HCT116 (cell line): ENCODE data around the gene MAP2K6.

ENCODE experiments used
- EZH2 ChIP-seq: fragments of 200-600 bp; sonication (generic); IDR thresholded peaks from 2 replicates; pipeline ENCODE4 v1.6.1; 2017; ENCODE audit warnings: antibody characterized with exemption, mixed run types
- JUND ChIP-seq: IDR thresholded peaks from 2 replicates; pipeline ENCODE4 v1.6.1; 2012
- POLR2A ChIP-seq: IDR thresholded peaks from 2 replicates; pipeline ENCODE4 v1.7.0; 2011; ENCODE audit warnings: borderline replicate concordance; ENCODE audit not compliant: insufficient read depth, insufficient read length; ENCODE audit errors: extremely low read depth
- POLR2AphosphoS5 ChIP-seq: IDR thresholded peaks from 2 replicates; pipeline ENCODE4 v1.6.1; 2011; ENCODE audit warnings: mild to moderate bottlenecking, low read depth, low read length, moderate library complexity
- SIN3A ChIP-seq: IDR thresholded peaks from 2 replicates; pipeline ENCODE4 v1.6.1; 2012; ENCODE audit warnings: low read depth
- TF ChIP-seq, protein P1 (sequence below): IDR thresholded peaks from 2 replicates; pipeline ENCODE4 v1.6.1; 2012
- TF ChIP-seq, protein P2 (sequence below), 3 experiments: fragments of 200-600 bp in 1 of 3; sonication (generic) in 1 of 3; IDR thresholded peaks in 2 of 3; conservative IDR thresholded peaks in 1 of 3; 2 replicates each; pipeline ENCODE4 v1.5.1; 2012 to 2017; ENCODE audit warnings: low read depth in 2 of 3, low read length in 2 of 3, antibody characterized with exemption in 1 of 3, borderline replicate concordance in 1 of 3, control low read depth in 1 of 3, mild to moderate bottlenecking in 1 of 3, mixed read lengths in 1 of 3, mixed run types in 1 of 3, moderate library complexity in 1 of 3; ENCODE audit not compliant: insufficient read depth in 1 of 3

DNA sequence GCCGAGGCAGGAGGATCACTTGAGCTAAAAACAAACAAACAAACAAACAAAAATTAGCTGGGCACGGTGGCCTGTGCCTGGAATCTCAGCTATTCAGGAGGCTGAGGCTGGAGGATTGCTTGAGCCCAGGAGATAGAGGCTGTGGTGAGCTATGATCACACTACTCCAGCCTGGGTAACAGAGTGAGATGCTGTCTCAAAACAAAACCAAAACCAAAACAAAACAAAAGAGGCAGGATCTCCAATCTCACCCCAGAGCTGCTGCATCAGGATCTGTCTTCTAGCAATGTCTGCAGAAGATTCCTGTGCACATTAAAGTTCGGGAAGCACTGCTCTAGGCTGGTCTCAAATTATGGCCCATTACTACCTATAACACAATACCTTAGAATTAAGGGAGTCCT is 43.1 kb downstream of the MAP2K6 start:
- TF ChIP-seq POLR2A (no peak), POLR2AphosphoS5 (no peak), SIN3A (no peak), JUND (no peak), EZH2 (no peak)
- TF ChIP-seq, protein P1, sequence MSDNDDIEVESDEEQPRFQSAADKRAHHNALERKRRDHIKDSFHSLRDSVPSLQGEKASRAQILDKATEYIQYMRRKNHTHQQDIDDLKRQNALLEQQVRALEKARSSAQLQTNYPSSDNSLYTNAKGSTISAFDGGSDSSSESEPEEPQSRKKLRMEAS: no peak
- TF ChIP-seq, protein P2, sequence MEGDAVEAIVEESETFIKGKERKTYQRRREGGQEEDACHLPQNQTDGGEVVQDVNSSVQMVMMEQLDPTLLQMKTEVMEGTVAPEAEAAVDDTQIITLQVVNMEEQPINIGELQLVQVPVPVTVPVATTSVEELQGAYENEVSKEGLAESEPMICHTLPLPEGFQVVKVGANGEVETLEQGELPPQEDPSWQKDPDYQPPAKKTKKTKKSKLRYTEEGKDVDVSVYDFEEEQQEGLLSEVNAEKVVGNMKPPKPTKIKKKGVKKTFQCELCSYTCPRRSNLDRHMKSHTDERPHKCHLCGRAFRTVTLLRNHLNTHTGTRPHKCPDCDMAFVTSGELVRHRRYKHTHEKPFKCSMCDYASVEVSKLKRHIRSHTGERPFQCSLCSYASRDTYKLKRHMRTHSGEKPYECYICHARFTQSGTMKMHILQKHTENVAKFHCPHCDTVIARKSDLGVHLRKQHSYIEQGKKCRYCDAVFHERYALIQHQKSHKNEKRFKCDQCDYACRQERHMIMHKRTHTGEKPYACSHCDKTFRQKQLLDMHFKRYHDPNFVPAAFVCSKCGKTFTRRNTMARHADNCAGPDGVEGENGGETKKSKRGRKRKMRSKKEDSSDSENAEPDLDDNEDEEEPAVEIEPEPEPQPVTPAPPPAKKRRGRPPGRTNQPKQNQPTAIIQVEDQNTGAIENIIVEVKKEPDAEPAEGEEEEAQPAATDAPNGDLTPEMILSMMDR (IDR thresholded peaks at IDR 0.05 in 2 of 3, conservative IDR thresholded peaks at IDR 0.05 in 1 of 3; ENCODE audit: borderline replicate concordance in 1 of 3, insufficient read depth in 1 of 3, low read depth in 2 of 3, low read length in 2 of 3): no peak
